ENCODE measurements around the gene ARHGAP22. TPM values are rescaled to one million over a fixed set of nuclear protein-coding genes. Genes with fewer than 3 reads are reported as not detected.
A peak's percentile ranks its signal among the peaks of the same experiment; 100 is the strongest.

The ARHGAP22 gene
- total RNA-seq, 1 experiment from 2014 or later = 3.0 TPM

DNA sequence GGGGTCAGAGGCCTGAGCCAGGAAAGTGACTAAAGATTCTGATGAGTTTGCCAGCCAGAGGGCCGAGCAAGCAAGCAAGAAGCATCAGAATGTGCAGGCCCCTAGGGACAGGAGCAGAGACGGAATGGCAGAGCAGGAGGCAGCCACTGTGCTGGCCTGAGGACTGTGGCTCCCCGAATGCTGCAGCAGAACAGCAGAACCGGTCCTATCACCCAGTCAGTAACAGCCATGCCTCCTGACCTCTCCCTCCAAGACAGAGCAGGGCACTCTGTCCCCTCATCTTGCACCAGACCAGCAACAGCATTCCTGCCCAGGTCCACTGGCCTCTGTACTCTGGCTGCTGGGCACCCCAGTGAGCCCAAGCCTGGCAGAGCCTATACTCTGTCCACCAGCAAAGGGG, 85.9 kb downstream of the ARHGAP22 start:
- DNase-seq (ENCODE audit: extremely low read depth, low read depth) = no peak

DNA sequence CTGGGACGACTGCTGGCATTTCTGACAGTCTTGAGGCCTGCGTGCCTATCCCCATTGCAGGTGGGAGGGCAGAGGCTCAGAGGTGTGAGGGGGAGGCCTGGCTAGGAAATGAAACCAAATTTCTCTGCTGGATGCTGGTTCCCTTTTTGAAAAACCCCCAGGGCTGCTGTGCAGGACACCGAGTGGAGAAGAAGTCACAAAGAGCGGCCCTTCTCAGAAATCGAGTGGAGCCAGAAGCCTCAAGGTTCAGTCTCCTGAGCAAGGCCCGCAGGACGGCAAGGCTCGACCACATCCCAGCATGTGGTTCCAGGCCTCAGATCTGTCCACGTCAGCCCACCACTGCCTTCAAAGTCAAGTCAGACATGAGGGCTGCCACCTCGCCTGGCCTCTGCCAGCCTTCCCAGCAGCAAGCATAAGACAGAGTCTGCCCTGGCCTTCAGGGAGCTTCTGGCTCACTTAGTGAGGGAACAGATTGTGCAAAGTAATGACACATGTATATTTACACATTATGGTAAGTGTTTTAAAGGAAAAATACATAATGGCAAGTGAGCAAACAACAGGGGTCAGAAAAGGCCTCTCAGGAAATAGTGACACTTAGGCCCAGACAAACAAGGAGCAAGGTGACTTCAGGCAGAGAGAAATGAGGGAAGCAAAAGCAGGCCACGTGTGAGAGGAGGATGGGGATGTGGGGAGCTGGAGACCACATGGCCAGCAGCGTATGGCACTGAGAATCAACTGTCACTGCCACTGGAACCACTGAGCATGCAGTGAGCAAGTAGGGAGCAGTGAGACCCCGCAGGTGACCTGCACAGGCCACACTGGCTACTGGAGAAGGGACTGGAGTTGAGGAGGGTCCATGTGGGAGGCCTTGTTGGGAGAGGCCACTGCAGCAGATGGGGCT, 86.7 kb downstream of the ARHGAP22 start:
- DNase-seq (ENCODE audit: extremely low read depth, low read depth) = no peak

- DNase-seq (ENCODE audit: extremely low read depth, low read depth) = no peak
Measured at GRCh38 chr10:48517482-48517881, 87.4 kb downstream of the ARHGAP22 start.

DNA sequence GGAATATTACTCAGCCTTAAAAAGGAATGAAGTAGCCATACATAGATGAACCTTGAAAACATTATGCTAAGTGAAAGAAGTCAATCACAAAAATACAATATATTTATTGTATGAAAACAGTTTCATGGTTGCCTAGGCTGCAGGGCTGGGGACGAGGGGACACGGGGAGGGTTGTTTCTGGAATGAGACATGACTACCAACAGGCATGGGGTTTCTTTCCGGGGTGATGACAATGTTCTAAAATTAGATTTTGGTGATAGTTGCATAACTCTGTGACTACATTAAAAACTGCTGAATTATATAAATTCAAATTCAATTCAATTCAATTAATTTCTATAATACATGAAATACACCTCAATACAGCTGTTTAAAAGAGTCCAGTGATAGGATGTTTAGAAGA, 88.0 kb downstream of the ARHGAP22 start:
- no peak for DNase-seq (ENCODE audit: extremely low read depth, low read depth)

DNA sequence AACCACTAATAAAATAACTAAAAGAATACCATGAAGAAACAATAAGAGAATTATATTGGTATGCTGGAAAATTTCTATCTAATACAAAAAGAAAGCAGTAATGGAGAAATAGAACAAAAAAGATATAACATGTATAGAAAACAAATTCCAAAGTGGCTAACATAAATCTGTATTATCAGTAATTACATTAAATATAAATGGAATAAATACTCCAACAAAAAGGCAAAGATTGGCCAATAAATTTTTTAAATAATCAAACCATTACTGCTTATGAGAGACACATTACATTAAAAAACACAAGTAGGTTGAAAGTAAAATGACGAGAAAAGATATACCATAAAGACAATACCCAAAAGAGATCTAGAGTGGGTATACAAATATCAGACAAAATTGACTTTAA, 90.0 kb downstream of the ARHGAP22 start:
- DNase-seq (ENCODE audit: extremely low read depth, low read depth) = no peak

- no peak for DNase-seq (ENCODE audit: extremely low read depth, low read depth)
Measured at GRCh38 chr10:48514255-48514654, 90.6 kb downstream of the ARHGAP22 start.

- DNase-seq (ENCODE audit: extremely low read depth, low read depth) = no peak
Measured at GRCh38 chr10:48512861-48513260, 92.0 kb downstream of the ARHGAP22 start.

- no peak for DNase-seq (ENCODE audit: extremely low read depth, low read depth)
Measured at GRCh38 chr10:48511875-48512231, 93.0 kb downstream of the ARHGAP22 start.

GRCh38 chr10:48511066-48511874, 93.6 kb downstream of the ARHGAP22 start:
- DNase-seq (ENCODE audit: extremely low read depth, low read depth) = no peak

DNA sequence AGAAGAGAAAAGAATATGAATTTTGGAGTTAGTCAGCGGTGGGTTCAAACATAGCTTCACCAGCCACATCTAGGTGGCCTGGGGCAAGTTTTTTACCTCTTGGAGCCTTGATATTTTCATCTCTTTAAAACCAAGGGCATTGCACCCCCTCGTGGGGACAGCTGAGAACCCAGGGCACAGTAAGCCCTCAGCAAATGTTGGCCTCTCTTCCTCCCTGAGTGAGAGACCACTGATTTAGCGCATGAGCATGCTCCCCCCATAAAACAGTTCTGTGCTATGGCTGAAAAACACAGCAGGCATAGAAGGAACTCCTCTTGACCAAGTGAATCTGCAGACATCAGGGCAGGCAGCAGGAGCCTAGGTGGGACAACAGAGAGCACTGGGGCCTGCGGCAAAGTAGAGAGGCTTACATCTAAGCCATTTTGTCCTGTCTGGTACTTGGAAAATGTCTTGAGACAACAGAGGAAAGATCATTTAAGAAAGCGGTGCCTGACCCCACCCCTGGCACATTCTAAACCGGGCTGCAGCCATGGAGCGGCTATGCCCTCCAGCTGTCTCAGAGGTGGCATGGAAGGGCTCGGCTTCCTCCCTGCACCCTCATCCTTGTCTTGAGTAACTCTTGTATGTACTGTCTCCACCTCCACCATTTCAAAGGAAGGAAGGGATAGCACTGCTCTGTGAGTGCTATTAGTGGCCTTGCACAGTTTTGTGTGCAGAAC, 94.7 kb downstream of the ARHGAP22 start:
- no peak for DNase-seq (ENCODE audit: extremely low read depth, low read depth)

- no peak for DNase-seq (ENCODE audit: extremely low read depth, low read depth)
Measured at GRCh38 chr10:48508791-48509772, 95.8 kb downstream of the ARHGAP22 start.

DNA sequence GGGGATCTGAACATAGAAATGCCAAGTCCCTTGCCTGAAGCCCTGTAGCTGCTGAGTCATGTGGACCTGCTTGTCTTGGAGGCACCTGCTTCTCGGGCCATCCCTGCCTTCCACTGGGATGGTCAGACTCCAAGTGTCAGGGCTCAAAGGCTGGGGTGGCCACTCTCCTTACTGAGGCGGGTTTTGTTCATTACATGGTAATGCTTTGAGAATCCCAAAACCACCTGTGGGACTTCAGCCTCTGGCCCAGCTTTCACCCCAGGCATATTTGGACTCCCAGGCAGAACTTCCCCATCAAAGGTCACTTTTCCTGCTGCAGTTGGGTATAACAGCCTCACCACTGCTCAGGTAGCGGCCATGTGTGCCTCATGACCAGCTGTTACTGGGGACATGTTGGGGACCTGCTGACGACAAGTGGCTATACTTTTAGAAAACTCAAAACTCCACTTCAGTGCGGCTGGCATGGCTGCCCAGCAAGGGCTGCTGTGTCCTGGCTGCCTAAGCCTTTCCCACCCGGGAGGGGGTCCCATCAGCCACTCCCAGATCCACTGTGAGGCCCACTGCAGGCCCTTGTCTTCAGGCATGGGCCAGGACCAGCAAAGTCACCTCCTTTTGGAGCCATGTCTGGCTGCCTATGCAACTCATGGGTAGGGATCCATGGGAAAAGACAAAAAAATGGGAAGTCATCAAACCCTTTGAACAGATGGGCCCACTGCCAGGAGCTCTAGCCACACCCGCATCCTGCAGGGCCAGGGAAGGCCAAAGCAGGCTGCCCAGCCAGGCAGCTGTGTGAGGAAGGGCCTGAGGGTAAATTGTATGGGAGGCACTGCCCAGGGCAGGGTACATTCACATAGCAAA, 96.7 kb downstream of the ARHGAP22 start:
- no peak for DNase-seq (ENCODE audit: extremely low read depth, low read depth)

GRCh38 chr10:48507494-48507893, 97.4 kb downstream of the ARHGAP22 start:
- no peak for DNase-seq (ENCODE audit: extremely low read depth, low read depth)

GRCh38 chr10:48506147-48506917, 98.5 kb downstream of the ARHGAP22 start:
- peak; percentile 29 for DNase-seq (ENCODE audit: extremely low read depth, low read depth)

GRCh38 chr10:48505394-48506112, 99.3 kb downstream of the ARHGAP22 start:
- DNase-seq (ENCODE audit: extremely low read depth, low read depth) = no peak

DNA sequence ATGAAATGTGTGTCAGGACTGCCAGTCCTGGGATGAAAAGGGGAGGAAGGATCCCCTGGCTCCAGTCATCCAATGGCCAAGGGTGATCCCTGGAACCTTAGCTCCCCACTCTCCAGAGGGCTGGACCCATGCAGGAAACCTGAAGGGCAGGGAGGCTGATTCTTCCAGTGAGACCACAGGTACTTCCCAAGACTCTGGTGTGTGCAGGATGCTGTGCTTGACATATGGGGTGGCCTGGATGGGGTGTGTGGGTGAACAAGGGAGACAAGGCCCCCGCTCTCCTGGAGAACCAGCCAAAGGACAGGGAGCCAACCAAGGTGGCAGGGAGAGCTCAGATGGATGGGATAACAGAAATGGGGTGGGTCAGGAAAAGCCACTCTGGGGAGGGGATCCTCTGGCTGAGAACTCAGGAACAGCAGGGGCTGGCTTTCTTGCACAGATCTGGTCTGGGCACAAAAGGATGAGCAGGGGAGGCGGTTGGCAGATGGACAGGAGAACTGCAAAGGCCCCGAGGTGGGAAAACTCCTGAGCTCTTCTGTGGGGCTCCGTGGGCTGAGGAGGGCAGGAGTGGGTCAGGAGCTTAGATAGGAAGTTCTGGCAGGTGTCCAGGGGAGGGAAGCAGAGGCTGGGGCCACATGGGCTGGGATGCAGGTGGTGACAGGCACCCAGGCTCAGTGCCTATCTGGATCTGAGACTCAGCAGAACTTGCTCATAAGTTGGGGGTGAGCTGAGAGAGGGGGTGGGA, 100.6 kb downstream of the ARHGAP22 start:
- DNase-seq (ENCODE audit: extremely low read depth, low read depth) = no peak
